Activated CD8-positive, alpha-beta memory T cell treated with anti-CD3 and anti-CD28 coated beads for 24 hours (primary cell): Measurements from ENCODE around the gene KASH5.

Experiments used
- DNase-seq: peaks from one replicate; pipeline ENCODE4 v3.0.0-alpha.2; 2020

KASH5 gene

DNA sequence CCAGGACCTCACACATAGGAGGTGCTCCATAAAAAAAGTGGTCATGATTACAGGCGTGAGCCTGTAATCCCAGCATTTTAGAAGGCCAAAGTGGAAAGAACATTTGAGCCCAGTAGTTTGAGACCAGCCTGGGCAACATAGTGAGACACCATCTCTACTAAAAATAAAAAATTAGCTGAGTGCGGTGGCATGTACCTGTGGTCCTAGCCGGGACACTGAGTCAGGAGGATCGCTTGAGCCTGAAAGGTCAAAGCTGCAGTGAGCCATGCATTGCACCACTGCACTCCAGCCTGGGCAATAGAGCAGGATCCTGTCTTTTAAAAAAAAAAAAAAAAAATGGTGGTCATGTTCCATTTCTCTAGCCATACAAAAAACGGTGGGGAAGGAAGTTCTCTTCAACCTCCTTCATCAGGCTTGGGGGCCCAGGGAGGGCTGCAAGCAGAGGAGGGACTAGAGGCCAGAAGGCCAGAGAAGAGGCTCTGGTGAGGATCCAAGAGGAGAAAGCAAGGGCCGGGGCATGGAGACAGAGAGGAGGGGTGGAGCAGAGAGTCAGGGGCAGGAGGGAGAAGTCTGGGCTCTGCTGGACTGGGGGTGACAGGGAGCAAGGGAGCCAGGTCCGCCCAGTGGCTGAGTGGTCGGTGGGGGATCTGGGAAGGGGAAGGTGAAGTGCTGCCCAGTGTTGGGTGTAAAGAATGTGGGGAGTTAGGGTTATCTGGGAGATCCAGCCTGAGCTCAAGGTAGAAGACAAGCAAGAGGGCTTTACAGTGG, 8.9 kb downstream of the KASH5 start:
- DNase-seq: no peak

DNA sequence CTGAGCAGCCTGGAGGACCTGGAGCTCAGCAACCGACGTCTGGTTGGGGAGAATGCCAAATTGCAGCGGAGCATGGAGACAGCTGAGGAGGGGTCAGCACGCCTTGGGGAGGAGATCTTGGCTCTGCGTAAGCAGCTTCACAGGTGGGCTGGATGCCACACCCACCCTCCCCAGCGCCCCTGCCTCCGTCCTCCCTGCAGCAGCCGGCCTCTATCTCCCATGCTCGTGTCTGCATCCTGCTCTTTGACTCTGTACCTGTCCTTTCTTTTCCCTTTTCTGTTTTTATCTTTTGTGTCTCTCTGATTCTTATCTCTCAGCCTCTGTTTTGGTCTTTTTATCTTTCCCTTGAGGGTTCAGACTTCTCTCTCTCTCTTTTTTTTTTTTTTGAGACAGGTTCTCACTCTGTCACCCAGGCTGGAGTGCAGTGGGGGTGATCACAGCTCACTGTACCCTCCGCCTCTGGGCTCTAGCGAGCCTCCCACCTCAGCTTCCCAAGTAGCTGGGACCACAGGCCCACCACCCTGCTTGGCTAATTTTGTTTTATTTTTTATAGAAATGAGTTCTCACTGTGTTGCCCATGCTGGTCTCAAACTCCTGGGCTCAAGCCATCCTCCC, 10.1 kb downstream of the KASH5 start:
- no peak for DNase-seq

DNA sequence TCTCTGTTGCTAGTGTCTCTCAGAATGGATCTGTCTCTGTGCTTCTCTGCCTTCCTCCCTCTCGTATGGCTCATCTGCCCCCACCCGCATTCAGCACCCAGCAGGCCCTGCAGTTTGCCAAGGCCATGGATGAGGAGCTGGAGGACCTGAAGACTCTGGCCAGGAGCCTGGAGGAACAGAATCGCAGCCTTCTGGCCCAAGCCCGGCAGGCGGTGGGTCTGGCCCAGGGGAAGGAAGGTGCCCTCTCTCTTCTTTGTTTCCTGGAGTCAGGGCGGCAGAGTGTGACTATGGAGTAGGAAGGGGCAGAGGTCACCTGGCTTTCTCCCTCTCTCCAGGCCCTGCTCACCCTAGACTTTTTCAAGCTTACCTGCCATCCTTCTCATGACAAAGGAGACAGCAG, 10.9 kb downstream of the KASH5 start:
- DNase-seq: no peak

DNA sequence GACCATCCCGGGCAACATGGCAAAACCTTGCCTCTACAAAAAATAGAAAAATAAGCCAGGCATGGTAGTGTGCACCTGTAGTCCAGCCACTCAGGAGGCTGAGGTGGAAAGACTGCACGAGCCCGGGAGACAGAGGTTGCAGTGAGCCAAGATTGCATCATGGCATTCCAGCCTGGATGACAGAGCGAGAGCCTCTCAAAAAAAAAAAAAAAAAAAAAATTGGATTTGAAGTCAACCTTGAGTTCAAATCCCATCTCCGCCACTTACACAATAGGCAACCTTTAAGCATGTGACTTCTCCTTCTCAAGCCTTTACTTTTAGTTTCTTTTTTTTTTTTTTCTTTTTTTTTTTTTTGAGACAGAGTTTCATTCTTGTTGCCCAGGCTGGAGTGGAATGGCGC, 12.0 kb downstream of the KASH5 start:
- DNase-seq: no peak

DNA sequence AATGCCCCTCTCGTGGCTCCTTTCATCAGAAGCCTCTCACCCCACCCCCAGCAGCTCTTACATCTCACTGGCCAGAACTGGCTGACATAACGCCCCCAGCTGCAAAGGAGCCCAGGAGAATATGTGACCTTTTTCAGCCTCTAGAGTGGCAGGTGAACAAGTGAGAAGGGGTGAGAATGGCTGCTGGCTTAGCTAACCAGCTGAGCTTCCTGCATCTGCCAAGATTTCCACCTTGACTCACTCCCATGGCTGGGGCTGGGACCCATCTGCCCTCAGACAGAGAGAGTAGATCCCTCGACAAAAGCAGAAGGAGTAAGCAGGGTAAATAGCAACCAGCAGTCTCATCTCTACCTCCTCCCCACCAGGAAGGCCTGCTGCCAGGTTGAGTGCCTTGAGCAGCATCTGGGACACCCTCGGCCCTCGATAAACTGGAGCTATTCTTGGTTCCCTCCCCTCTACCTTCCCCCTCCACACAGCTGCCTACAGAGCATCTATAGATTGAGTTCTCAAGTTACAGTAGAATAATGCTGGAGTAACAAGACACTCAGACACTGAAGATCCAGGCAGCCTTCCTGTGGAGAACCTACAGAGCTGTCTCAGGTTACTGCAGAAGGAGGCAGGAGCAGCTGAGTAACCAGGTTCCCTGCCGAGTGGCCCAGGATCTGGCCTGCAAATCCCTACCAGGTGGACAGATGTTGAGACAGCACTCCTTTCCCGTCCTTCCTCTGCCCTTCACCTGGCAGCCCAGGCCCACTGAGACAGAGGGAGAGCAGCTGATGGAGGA, 15.5 kb downstream of the KASH5 start:
- DNase-seq: no peak

DNA sequence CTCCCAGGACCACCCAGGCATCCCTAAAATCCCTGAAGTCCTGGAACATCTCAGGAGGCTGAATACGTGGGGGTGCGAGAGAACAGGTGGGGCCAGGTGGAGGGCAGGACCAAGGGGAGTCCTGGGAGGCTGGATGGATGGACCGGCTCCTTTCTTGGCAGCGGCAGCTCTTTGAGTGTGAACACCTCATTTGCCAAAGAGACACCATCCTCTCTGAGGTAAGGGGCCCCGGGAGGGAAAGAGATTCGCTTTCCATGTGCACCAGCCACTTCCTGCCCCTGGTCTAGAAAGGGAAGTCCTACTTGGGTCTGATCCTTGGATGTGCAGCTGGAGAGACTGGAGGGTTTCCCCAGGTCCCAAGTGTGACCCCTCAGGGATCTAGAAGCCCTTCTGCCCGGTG, 19.0 kb downstream of the KASH5 start:
- DNase-seq: no peak

DNA sequence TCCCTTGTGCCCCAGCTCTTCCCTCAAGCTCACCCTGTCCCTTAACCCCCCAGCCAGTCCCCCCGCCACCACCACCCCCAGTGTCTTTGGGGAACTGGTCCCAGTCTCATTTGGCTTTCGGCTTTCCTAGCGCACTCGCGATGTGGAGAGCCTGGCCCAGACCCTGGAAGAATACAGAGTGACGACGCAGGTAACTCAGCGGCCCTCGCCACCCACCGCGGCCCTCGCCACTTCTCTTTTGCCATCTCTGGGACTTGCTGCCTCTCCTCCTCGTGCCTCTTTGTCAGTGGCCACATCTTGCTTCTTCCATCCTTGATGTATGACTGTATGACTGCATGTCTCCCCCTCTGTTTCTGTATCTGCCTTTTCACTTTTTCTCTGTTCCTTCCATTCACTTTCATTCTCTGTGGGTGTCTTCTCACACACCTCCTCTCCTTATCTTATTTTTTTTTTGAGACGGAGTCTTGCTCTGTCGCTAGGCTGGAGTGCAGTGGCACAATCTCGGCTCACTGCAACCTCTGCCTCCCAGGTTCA, 19.5 kb downstream of the KASH5 start:
- no peak for DNase-seq

DNA sequence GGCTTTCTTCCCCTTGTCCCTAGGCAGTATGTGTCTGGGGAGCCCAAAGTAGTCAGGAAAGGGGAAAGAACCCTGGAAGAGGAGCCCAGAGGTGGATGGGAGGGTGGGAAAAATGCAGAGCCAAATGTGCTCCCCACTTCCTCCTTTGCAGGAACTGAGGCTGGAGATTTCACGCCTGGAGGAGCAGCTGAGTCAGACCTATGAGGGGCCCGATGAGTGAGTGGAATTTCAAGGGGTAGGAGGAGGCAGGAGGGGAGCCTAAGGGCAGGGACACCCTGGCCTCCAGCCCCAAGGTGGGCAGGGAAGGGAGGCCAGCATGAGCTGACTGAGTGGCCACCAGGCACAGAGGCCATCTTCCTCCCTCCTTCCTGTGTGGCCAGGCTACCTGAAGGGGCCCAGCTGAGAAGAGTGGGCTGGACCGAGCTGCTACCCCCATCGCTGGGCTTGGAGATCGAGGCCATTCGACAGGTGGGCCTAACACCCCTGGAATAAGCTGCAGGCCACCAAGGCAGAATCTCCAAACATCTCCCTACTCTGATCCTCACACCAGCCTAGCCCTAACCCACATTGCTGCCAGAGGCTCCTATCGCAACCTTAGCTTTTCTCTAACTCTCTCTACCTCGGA, 20.9 kb downstream of the KASH5 start:
- DNase-seq: no peak

DNA sequence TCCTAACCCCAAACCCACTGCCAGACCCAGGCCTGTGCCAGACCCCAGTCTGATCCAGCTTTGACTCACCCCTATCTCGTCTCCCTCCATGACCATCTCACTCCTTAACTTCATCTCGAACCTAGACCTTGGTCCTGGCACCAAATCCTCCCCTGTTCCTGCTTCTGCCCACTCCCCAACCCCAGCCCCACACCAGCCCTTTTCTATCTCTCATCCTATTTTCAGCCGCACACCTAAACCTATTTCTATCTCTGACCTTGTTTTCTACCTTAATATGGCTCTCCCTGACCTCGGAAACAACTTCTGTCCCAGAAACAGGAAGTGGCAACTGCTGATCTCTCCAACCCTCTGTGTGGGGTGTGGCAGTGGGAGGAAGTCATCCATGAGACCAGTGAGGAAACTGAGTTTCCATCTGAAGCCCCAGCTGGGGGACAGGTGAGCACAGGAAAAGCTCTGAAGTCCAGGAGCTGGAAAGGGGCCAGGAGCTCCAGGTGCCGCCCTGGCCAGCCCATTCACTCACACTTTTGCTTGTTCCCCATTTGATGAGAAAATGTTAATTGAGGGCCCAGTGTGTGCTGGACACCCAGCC, 21.5 kb downstream of the KASH5 start:
- DNase-seq: no peak

DNA sequence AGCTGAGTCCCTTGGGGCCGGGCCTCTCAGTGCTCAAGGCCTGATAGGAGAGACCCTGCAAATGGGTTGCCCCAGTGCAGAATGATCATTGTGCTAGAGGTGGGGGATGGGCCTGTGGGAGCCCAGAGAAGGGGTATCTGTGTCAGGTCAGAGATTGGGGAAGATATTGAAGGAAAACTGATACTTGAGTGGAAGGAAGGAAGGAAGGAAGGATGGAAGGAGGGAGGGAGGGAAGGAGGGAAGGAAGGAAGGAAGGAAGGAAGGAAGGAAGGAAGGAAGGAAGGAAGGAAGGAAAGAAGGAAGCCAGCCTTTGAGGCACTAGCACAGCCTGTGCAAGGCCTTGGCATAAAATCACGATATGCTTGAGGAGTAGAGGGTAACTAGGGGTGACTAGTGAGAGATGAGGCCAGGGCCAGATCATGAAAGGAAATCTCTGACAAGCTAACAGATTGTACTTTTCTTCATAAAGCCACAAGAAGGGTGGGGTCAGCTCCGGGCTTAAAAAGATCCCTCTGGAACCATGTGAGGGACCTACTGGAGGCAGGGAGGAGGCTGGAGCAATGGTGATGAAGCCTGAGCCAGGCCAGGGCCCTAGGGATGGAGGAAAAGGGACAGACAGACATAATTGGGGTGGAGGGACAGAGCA, 23.8 kb downstream of the KASH5 start:
- no peak for DNase-seq

DNA sequence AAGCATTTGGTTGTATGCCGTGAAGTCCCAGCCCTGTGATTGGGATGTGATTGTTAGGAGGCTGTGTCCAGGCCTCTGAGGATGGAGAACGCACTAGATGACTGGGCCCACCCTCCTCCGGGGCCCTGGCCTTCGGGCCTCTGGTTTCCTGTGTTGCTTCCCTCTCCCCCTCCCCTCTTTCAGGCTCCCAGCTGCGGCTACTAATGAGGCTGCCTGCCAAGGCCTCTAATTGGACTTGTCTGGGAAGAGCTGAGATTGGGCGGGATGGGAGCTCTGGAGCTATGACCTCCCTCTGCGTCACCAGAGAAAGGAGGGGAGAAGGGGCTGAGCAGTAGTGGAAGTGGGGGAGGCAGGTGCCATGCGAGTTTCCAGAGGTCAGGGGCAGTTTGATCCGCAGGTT, 25.3 kb downstream of the KASH5 start:
- no peak for DNase-seq

DNA sequence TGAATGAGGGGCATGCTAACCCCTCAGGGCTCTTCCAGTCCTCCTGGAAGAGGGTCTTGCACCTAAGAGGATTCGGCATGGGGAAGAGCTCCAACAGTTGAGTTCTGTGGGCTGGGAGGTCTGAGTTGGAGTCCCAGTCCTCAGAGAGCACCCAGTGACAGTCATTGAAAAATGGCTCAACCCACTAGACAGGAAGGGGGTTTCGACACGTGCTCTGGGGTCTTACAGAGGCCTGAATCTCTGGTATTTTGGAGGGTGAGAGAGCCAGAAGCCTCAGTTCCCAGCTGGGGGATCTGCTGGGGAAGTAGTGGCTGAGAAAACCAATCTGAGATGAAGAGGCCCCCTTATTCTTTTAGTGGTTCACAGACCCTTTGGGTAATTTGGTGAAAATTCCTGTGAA, 26.2 kb downstream of the KASH5 start:
- DNase-seq: no peak

DNA sequence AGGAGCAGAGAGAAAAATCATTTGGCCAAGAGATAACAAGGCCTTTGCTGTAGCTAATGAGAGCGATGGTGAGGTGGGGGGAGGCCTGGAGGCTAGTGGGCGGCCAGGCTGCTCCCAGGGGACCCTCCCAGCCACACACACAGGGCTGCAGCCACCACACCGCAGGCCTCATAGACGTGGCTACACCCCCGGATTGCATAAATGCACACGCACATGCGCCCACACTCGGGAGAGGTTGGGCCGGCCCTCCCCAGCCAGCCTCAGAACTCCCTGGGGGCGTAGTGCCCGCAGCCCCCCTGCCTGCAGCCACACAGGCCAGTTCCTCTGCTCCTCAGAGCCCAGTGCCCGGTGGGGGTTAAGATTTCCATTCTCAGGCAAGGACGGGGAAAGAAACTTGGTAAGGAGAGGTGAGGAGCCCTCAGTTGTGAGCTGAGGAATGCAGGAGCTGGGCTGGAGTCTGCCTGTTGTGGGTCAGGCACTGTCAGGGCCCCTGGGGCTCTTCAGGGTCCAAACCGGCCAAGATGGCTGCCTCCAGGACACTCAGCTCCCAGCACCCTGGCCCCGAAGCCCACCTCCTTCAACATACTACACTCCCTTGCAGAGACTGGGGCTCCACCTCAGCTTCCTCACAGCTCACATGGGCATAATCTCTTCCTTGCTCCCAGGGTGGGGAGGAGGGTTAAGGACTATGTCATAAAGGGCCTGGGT, 27.2 kb downstream of the KASH5 start:
- no peak for DNase-seq

DNA sequence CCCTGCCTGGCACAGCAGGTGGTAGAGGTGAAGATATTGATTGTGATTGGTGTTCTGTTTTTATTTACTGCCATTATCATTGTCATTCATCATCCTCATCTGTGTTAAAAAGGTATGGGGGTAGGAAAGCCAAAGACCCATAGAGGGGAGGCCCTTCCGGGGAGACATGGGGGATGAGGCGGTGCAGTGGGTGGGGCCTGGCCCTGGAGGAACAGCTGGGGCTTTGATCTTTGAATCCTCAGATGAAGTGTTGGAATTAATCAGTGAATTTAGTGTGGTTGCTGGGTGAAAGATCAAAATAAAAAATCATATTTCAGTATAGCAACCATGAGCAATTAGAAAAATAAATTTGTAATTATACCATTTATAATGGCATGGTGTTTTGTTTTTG, 27.8 kb downstream of the KASH5 start:
- no peak for DNase-seq

DNA sequence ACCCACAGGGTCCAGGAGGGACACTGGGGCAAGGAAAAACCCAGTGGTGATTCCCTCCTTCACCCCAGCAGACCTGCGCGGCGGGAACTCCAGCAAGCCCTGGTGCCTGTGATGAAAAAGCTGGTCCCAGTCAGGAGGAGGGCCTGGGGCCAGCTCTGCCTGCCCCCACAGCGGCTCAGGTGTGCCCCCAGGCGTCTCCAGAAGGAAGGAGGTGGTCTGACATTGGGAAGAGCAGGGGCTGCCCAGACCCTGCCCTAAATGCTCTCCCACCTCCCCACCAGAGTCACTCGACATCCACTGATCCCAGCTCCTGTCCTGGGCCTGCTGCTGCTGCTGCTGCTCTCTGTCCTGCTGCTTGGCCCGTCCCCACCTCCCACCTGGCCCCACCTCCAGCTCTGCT, 29.0 kb downstream of the KASH5 start:
- no peak for DNase-seq

DNA sequence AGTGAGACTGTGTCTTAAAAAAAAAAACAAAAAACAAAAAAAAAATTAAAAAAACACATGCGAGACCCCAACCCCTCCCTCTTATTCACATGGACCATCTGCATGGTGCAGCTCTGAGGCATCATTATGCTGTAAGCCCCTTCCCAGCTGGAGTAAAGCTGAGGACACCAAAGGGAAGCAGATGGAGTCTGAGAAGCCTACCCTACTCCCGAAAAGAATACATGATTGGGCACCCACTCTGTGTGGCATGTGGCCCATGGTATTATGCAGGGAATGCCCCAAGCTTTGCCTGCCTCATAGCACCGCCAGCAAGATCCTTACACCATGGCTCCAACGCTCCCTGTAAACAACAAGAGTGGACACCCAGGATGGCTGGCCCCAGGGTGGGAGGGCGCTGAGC, 30.5 kb downstream of the KASH5 start:
- DNase-seq: no peak

DNA sequence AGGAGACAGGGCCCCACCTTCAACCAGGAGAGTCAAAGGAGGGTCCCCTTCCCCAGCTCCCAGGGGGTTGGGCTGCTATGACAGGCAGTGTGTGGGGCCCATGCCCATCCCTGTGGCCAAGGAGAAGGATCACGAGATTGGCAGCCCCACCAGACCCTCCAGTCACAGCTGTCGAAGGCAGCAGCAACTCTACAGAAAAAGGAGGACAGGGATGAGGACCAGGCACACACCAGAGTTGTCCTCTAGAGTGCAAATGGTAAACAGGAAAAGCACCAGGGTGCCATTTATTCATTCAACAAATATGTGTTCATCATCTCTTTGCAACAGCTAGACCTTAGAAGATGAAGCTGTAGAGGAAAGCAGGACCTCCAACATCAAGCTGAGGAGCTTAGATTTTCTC, 31.1 kb downstream of the KASH5 start:
- no peak for DNase-seq

DNA sequence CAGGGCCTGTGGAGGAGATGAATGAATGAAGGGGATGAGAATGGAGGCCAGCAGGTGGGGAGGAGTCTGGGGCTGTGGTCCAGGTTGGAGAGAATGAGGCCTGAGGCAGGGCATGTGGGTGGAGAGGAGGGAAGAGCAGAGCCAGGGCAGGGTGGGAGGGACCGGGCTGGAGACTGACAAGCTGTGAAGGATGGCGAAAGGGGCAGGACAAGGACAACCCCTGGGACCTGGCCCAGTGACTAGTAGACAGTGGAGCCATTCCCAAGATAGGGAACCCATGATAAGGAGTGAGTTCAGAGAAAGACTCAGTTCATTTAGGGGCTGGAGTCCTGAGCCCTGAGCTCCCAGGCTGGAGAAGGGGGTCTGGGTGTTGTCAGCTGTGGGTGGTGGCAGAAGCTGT, 32.2 kb downstream of the KASH5 start:
- no peak for DNase-seq

DNA sequence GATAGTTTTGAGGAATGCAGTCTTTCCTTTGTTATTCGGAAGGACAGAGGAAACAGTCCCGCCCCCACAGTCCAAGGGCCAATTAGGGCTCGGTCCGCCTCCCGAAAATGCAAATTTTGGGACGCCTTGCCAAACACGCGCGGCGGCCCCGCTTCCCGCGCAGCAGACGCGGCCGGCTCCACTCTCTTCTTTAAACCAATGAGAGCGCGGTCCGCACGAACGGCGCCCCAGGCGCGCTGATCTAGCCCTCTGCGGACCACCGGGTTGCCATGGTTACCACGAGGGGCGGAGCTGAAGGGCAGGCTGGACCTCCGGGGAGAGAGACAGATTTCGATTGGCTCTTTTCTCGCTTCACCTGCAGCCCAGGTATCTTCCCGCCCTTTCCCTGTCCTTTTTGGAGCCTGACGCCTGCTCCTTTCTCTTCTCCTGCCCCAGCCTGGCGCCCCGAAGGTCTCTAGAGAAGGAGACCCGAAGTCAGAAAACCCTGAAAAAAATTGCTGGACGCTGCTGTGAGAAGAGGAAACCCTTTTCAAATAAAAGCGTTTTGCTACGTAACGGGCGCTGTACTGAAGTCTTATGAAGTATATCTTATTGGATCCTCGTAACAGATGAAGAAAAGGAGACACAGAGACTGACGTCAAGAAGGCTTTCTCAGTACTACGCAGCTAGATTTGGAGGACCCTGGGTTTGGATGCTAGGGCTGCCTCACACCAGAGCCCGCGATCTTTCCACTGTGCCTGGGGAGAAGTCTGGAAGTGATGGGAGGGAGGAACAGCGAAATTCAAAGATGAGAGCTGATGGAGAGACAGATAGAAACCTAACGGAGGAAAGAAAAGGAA, 33.2 kb downstream of the KASH5 start:
- no peak for DNase-seq

DNA sequence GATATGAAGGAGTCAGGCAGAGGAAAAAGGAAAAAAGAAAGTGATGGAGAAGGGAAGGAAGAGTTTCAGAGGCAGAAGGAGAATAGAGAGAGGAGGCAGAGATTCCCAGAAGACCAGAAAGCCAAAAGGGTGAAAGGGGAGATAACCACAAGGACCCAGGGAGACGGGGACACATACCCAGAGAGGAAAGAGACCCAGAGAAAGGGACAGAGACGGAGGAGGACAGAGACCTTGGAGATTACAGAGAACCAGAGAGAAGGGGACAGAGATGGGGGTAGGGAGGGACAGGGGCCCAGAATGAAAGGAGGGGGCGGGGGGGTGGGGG, 33.8 kb downstream of the KASH5 start:
- DNase-seq: no peak
